Thyroid gland (tissue), 4 donors: Measurements from ENCODE around the gene NDUFAF4.

ENCODE experiments used
- CTCF ChIP-seq, 6 experiments: fragments of 200-600 bp in 3 of 6; fragments of 450-650 bp in 3 of 6; sonication (generic) in 3 of 6; IDR thresholded peaks; one replicate each; pipeline ENCODE4 v1.5.1; 2016 to 2019; ENCODE audit warnings: antibody characterized with exemption in 6 of 6, mild to moderate bottlenecking in 2 of 6, inconsistent platforms in 1 of 6, moderate library complexity in 1 of 6
- POLR2A ChIP-seq, 2 donors: fragments of 450-650 bp; IDR thresholded peaks; one replicate each; pipeline ENCODE4 v1.6.1; 2017; ENCODE audit warnings: antibody characterized with exemption in 2 of 2, mild to moderate bottlenecking in 2 of 2, moderate library complexity in 1 of 2

- TF ChIP-seq POLR2A (IDR thresholded peaks at IDR 0.05) (no peak), CTCF (IDR thresholded peaks at IDR 0.05) (no peak)
Measured at GRCh38 chr6:96939007-96939805, 41.5 kb upstream of the NDUFAF4 start.
